NCI-H82 treated with DMSO at 0.1 percent for 48 hours (cell line): ENCODE measurements around the gene ACADVL.

Experiments used
- DNase-seq: peaks from one replicate; lab custom pipeline; 2025; ENCODE audit not compliant: unreplicated experiment; lab: John Stamatoyannopoulos, UW

ACADVL gene

DNA sequence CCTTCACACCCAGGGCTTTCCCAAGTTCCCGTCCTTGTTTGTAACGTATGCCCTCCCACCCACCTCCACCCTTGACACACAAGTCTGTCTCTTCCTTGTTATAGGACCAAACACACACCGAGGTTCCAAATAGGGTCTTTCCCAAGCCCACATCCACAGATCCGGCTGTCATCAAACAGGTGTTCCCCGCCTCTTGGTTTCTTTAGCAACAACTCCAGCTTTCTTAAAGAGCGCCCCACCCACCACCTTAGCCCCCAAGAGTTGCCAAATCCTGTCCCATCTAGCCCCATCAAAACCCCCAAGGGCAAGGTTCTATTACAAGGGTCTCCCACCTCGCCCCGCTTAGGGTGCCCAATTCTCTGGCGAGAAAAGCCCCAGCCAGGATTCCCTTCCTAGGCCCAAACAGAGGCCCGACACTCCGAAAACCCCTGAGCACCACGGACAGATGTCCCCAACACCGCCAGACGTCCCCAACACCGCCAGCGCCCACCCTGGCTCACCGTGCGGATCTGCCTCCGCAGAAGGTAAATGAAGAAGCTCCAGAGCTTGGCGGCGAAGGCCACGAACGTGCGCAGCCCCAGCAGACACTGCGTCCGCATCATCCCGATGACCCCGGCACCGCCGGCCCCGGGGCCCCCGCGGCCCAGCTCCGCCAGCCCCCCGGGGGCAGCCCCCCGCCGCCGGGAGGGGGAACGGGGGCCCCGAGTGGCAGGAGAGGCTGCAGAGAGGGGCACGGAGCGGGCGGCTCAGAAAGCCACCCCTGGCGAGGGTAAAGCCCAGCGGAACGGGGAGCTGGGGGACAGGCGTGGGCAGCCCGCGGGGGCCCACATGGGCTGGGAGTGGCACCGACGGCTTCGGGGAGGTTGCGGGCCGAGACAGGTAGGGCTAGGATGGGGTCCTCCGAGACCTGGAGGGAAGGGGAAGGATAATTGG, 31.2 kb downstream of the ACADVL start:
- DNase-seq, result no peak

DNA sequence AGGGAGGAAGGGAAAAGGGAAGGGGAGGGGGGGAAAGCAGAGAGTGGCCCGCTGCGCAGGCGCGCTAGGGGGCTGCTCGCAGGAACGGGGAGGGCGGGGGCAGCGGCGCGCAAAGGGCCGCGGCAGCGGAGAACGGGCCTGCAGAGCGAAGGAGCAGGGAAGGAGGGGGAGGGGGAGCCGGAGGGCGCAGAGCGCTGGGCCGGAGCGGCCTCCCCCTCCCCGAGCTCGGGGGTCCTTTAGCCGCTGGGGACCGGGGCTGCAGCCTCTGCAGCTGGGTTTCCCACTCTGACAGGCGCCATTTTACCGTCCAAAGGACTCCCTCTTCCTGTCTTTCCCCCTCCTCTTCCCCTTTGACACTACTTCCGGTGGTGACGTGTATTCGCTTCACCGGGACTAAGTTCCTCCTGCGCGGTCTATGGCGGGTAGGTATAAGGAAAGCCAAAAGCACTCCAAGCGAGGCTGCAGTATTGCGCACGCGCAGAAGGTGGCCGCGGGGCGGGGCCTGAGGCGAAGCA, 32.0 kb downstream of the ACADVL start, which contains the start of gene CTDNEP1:
Gene CTDNEP1, minus strand, starts transcription at position 74 of the 515 bp plus-strand sequence. CDS start 438 bp downstream, outside the sequence.
- peak; percentile 99 for DNase-seq

DNA sequence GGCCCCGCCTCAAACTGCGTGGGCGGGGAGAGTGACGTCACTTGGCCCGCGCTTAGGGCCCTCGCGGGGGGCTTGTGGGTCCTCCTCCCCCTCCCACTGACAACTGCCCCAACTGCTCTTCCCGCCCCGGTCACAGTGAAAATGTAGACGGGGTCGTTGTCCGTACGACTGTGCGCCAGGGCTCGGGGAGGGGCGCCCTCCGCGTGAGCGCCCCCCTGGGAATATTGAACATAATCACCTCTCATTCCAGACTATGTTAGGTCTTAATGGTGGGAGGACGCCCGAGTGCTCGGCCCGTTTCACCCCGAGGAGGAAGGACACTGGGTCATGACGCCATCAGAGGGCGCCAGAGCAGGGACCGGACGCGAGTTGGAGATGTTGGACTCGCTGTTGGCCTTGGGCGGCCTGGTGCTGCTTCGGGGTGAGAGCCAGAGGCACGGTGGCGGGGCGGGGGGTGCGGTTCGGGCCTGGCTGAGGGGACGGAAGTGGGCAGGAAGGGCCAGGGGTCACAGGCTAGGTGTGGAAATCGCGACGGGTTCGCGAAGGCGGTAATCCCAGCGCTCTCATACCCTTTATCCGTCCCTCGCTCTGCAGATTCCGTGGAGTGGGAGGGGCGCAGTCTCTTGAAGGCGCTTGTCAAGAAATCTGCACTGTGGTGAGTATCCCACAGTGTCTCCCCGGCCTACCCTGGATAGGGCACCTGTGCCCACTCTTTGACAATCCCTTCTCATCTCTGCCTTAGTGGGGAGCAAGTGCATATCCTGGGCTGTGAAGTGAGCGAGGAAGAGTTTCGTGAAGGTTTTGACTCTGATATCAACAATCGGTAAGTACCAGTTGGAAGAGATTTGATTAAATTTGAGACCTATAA, 32.7 kb downstream of the ACADVL start, which contains the start of gene ELP5:
Gene ELP5, plus strand, starts transcription at position 40 of the 868 bp plus-strand sequence. Its CDS starts 336 bp downstream, at position 376.
- DNase-seq, result peak; percentile 92

DNA sequence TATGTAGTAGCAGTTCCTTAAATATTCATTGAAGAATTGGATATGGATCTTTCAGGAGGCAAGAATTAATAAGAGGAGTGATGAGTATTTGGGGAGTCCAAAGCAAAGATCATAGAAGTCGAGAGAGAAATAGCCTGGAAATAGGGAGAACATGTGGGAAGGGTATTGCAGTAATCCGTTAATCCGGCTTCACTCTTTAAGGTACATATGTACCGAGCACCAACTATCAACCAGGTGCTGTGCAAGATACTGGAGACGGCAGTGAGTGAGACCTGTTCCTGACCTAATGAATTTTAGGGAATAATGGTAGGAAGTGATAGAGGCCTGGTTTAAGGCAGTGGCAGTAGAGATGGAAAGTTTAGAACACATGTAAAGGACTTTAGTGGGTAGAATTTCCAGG, 33.3 kb downstream of the ACADVL start:
- DNase-seq, result peak; percentile 67

DNA sequence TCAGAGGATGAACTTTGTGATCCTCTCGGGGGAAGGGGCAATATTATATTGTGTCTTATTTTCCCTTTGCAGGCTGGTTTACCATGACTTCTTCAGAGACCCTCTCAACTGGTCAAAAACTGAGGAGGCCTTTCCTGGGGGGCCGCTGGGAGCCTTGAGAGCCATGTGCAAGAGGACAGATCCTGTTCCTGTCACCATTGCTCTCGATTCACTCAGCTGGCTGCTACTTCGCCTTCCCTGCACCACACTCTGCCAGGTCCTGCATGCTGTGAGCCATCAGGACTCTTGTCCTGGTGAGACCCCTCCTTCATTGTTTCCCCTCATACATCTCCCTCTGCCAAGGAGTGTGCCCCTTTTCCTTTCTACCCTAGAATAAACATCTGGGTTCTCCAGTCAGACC, 34.8 kb downstream of the ACADVL start:
- no peak for DNase-seq

DNA sequence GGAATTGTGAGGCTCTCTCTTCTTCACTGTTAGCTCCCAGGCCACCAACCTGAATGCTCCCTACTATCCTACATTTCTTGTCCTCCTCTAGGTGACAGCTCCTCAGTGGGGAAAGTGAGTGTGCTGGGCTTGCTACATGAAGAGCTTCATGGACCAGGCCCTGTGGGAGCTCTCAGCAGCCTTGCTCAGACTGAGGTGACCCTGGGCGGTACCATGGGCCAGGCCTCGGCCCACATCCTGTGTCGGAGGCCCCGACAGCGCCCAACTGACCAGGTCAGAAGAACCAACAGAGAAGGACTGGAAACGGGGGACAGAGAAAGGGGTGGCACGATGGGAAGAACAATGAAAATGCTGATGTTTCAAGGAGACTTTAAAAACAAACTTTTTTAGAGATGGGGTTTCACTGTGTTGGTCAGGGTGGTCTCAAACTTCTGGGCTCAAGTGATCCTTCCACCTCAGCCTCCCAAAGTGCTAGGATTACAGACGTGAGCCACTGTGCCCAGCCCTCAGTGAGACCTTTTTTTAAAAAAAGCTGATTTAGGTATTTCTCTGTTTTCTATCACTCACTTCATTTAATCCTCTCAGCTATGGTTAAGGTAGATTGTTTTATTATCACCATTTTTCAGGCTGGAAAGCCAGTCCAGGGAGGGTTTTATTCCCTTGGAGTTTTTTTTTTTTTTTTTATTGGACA, 37.2 kb downstream of the ACADVL start:
- no peak for DNase-seq

DNA sequence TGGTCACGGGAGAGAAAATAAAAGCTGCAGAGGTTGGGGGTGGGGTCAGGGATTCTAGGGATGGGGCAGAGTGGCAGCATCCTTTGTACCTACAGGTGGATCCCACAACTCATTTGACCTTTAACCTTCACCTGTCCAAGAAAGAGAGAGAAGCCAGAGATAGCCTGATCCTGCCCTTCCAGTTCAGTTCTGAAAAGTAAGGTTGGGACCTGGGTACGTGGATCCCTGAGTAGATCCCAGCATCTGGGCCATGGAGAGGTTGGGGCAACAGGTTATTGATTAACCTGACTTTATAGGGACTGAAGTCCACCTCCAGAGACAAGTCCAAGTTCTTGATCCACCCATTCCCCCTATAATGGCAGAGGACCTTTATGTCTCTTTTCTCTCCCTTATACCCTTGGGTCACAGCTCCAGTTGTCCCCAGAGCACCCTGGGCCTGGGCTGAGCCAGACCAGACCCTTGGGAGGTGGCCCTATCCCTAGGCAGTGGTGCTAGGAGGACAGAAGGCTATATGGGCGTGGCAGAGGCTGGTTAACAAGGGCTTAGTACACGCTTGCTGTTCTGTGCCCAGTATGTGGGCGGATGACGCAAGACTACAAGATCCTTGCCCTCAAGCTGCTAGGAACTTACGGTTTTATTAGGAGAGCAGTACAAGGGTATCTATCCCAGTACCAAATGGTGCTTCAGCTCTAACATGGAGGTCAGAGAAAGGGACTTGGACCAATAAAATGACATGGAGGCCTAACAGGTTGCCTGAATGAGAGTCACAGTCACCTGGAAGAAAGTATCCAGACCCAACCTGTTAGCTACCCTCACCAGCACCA, 39.2 kb downstream of the ACADVL start:
- no peak for DNase-seq

DNA sequence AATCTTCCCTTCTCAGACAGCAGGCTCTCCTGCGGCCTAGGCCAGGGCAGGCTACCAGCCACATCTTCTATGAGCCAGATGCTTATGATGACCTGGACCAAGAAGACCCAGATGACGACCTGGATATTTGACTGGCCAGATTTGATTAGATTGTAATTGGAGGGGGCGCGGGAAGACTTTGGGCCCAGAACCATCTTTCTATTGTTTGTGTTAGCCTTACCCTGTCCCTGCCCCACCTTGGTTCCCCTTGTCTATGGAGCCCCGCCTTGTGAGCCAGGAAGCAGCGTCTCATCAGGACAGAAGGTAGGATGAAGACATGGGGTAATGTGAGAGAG, 39.8 kb downstream of the ACADVL start:
- no peak for DNase-seq

DNA sequence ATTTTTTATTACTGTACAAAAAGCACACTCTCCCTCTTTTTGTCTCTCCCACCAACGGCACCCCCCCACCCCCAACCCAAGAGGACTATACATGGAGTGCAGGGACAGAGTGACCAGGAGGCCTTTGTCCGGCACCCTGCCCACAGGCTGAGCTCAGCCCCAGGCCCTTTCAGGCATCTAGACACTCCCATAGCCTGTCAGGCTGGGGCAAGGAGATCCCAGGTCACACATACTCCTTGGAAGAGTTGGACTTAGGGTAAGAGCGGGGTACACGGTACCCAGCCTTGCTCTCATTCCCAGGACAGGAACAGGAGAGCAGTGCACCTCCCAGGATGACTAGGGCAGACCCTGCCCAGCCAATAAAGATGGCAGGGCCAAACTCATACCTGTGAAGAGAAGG, 40.4 kb downstream of the ACADVL start:
- no peak for DNase-seq

DNA sequence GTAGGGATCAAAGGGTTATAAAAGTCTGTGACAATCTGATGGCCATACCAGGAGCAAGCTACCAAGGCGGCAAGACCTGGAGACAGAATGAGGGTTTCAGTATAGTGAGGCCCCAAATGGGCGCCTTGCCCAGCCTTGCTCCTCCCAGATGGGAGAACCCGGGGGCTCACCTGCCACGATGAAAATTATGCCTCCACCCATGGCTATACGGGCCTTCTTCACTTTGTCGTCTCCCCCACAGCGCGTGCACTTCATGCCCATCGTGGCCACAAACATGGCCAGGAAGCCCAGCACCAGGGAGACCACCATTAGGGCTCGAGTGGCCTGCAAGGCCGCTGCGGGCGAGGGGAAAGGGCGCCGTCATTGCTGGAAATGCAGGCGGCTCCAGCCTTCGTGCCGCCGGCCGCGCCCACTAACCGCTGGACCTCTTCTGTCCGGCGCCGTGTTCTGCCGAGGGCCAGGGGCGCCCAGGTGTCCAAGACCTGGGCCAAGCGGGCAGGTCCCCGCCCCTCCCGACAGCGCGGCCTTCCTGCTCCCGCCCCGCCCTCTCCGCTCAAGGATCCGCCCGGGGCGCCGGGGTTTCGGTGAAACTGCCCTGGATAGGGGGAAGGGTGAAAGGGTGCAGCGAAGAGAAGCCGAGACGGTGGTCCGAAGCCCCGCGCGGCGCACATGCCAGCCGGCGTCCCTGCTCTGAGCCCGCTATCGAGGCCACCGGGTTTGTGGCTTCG, 41.1 kb downstream of the ACADVL start:
- DNase-seq, result no peak

DNA sequence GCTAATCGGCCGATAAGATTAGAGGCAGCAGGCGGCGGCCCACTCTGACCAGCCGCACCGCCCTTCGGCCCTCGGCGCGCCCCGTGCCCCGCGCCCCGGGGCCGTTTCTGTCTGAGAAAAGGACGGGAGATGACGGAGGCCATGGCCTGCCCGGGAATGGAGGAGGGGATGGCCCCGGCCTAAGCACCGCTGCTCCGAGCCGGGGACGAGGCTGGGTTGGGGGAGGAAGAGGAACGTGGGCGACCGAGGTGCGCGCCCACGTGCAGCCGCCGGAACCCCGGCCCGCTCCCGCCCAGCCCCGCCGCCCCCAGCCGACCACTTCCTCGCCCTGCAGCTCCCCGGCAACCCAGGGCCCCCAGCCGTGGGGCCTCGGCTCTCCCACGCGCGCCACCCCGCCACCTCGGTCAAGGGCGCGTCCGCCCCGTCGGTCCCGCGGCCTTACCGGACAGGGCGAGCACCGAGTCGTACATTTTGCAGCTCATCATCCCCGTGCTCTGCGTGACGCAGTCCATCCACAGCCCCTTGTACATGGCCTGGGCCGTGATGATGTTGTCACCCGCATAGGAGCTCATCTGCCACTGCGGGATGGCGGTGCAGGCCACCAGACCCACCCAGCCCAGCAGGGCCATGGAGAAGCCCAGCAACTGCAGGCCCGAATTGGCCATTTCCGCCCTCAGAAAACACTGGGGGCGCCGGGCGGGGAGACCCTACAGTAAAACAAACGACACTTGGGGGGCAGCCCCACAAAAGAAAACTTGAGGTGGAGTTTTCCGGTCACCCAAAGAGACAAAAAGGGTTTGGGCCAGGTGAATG, 41.8 kb downstream of the ACADVL start:
- no peak for DNase-seq

DNA sequence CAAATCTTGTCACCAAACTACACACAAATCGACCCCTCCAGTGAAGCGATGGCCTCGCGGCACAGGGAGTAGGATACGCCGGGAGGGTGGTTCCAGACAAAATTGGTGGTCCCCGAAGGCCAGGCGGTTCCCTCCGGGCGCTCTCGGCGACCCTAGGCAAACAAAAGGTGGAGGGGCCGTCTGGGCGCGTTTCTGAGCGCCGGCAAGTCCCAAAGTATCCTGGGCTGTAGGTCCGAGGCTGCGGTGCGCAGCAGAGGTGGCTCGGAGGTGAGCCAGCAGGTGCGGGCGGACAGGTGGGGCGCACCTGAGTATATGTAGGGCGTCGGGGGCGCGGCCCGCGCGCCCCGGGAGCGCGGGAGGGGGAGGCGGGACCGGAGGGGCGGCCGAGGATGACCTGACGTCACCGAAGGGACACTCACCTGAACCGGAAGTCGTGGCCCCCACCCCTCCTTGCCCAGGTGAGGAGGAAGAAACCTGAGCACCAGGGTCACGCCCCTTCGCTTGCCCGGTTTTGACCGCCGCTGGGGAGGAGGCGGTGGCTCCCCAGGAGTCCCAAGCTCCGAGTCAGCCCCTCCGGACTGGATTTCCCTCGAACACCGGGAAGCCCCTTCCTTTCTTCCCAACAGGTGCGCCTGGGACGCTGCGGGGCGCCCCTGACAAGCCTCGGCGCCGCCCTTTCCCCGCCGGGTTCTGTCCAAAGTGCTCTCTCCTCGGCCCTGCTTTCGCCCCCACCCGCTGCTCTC, 42.6 kb downstream of the ACADVL start, which contains the start of gene CLDN7:
Gene CLDN7, minus strand, starts transcription at position 287 of the 743 bp plus-strand sequence. CDS start 435 bp downstream, outside the sequence.
- no peak for DNase-seq

DNA sequence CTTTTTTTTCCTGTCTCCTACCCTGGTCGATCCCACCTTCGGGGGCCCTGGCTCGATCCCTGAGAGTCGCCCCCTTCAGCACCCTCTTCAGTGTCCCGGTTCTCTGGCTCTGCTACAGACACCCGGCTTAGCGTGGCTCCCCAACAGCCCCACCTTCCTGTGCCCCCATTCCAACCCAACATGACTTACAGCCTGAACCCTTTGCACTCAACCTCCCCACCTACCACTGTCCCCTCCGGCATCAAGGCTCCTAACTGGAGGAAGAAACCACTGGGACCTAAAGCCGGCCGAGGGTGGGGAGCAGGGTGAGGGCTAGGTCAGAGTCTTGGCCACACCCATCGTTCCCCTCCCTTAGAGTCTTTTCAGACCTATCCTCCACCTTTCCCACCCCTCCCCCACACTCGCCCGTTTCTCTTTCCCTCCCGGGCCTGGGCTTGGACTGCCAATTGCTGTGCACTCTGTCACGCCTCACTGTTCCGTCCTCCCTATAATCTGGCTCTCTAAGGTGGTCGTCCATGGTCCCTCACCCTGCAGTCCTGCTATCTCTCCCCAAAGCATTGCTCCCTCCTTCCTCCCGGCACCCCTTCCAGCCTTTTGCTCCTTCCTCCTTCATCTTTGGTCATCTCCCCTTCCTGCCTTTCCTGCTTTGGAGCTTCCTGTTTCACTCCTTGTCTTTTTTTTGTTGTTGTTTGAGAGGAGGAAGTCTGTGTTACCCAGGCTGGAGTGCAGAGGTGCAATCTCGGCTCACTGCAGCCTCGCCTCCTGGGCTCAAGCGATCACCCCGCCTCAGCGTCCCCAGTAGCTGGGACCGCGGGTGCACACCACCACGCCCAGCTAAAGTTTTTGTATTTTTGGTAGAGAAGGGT, 43.4 kb downstream of the ACADVL start:
- DNase-seq, result no peak

DNA sequence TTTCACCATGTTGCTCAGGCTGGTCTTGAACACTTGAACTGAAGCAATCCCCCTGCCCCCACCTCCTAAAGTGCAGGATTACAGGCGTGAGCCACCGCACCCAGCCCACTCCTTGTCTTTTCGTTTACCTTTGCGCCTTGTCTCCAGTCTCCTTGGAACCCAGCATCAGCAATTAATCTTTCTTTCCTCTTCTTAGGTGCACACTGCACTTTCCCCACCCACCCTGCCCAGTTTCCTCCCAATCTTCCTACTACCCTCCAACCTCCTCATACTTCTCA, 44.0 kb downstream of the ACADVL start:
- peak; percentile 16 for DNase-seq

DNA sequence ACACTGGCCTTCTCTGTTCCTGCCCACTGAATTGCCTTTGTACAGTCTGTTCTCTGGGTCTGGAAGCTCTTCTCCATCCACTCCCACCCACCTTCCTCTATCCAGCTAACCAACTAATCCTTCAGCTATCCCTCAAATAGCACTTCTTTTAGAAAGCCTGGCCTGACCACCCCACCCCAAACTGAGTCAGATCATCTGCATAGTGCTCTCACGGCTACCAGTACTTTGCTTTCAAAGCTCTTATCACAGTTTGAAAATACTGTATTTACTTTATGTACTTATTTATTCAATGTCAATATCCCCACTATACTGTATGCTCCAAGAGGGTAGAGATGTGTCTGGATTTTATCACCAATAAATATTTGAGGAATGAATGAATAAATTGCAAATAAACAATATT, 47.0 kb downstream of the ACADVL start:
- DNase-seq, result no peak
